CD4-positive, alpha-beta T cell treated with Interleukin-21 for 1 hour (primary cell): ENCODE measurements around the gene HDDC2.
"Not testable (repeated sequence)": the region's sequence is repeated elsewhere in the genome, so short reads cannot be mapped to it uniquely, and the experiment has no call there.

ENCODE experiments used
- DNase-seq: peaks from one replicate; pipeline ENCODE4 v3.0.0-alpha.2; 2020

Gene HDDC2

DNA sequence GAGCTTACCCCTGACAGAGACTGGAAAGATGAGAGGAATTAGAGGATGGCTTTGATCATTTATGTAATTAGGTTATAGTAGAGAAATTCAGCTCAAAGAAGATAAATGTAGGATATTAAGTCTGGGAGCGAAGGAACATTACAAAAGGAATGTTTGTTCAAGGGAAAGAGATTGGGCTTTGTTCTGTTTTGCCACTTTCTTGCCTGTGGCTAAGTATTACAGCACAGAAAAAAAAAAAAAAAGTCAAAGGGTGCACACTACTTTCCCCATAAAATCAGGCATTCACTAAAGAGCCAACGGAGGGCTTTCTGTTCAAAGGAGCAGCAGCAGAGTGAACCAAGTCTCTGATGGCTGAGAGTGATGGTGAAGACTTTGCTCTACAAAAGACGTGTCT is 5.0 kb upstream of the HDDC2 start:
- DNase-seq, result no peak

DNA sequence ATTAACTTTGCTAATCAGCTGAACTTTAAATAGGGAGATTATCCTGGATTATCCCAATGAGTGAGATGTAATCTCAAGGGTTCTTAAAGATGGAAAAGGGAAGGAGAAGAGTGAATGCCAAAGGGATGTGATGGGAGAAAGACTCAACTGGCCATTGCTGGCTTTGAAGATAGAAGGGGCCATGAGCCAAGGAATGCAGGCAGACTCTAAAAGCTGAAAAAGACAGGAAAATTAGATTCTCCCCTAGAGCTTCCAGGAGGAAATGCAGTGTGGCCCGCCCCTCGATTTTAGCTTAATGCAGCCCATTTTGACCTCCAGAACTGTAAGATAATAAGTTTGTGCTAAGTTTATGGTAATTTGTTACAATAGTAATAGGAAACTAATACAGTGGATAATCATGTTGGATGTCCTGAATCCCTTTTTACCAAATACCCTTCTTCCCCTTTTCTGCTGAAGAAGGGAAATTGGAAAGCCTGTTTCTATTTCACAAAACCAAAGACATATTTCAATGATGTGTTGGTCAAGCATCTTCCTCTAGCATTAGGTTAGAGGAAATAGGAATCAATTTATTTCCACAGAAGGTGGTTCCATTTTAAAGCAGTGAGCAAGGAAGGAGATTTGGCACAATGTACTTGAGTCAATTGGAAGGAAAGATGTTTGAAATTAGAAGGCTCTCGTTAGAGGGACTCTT is 3.3 kb upstream of the HDDC2 start:
- no peak for DNase-seq

DNA sequence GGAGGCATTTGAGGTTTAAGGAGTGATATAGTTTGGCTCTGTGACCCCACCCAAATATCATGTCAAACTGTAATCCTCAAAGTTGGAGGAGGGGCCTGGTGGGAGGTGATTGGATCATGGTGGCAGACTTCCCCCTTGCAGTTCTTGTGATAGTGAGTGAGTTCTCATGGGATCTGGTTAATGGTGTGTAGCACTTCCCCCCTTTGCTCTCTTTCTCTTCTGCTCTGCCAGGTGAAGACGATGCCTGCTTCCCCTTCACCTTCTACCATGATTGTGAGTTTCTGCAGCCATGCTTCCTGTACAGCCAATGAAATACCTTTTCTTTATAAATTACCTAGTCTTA is 1.7 kb upstream of the HDDC2 start:
- DNase-seq, result no peak

DNA sequence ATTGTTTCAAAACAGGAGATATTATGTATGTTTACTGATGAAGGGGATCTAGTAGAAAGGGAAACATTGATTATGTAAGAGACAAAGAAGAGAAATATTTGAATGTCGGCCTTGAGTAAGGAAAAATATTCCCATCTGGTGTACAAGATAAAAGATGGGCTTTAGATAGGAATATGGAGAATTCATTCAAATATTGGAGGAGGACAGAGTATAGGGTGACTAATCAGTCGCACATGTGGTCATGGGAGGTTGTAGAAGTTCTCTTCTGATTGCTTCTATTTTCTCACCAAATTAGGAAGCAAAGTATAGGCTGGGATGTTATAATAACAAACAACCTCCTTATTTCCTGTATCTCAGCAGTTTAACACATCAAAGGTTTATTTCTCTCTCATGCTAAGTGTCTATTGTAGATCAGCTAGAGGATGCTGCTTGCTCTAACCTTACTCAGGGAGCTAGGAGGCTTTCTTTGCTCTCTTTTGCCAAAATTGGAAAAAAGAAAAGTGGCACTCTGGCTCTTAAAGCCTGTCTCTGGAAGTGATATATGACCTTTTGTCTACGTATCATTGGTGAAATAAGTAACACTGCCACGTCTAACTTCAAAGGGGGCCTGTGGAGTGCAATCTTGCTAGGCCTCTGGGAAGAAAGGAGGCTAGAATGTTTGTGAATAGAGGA is 1.2 kb upstream of the HDDC2 start:
- peak; percentile 42 for DNase-seq

GRCh38 chr6:125300992-125301434 is 754 bp downstream of the HDDC2 start:
- no peak for DNase-seq

GRCh38 chr6:125299257-125299656 is 2.5 kb downstream of the HDDC2 start:
- peak; percentile 29 for DNase-seq

DNA sequence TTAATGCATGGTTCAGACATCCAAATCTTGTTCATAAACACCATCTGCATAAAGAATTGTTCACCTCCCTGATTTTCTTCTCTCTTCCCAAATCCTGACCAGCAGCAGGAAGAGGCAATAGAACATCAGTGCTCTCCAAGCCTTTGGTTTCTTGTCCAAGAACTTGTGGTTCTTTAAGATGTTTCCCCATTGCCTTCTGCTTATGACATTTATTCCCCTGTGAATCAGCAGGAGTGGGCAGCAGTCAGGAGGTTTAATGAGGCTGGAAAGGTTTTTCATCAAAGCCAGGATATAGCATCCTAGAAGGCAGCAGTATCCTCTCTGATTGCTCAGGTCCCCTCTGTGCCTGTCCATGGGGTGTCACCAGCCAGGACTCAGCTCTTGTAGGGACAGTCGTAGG is 5.3 kb downstream of the HDDC2 start:
- no peak for DNase-seq

DNA sequence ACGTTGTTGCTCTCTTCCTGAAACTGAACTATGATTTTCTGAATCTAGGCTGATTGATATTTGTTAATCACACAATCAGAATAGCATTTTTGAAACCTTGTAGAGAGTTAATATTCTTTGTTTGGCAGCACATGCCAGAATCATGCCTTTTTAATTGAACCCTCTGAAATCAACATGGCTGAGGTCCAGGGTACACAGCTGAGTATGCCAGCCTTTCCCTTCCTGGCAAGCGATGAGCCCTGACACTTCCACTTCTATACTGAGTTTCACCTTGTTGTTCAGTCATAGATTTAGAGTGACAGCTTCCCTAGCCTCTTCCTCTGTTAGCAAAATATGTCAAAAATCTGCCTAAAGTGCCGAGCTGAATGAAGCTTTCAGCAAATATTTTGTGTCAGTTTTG is 6.8 kb downstream of the HDDC2 start:
- no peak for DNase-seq

- DNase-seq, result no peak
Measured at GRCh38 chr6:125294036-125294435, 7.7 kb downstream of the HDDC2 start.

DNA sequence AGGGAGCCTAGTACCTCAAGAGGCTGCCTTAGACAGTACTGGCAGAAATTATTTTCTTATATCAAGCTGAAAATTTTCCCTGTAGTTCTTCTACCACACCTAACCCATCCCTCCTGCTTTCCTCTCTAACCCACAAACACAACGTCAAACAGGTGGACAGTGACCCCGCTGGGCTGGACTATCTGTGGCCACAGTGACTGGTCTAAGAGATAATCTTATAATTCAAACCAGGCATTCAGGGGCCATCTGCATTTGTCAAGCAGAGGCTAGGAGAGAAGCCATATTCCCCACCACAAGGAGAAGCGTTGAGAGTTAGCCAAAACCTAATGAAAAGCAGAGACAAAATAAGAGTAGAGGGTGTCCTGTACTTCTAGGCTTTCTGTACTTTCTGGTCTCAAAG is 8.2 kb downstream of the HDDC2 start:
- no peak for DNase-seq

GRCh38 chr6:125287718-125288117 is 14.0 kb downstream of the HDDC2 start:
- no peak for DNase-seq

DNA sequence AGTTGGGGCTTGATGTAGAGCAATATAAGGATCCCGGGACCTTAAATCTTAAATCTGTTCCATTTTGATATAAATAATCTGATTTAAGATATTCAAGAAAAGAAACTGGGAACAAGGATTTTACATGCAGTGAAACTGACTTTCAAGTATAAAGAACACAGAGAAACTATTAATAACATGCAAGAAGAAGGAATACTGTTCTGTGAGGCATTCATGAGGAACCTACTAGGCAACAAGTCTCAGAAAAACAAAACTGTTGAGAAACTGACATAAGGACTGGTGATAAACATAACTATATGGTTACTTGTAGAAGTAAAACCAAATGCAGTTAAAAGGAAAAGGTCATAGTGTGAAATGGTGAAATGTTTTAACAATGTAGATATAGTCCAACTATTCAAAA is 15.8 kb downstream of the HDDC2 start:
- DNase-seq, result no peak

DNA sequence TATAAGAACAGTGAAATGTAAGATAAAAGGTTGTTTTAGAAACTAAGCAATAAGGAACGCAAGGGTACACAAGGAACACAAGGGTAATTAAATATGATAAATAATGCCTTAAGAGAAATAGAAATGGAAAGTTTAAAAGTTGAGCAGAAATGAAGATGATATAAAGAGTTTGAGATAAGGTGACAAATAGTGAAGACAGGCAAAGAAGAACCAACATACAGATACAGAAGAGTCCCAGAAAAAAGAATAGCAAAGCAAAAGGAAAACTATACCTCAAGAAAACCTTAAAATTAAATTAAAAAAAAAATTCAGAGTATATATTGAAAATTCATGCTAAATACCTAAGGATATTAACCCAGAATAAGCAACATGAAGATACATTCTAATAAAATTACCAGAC is 16.4 kb downstream of the HDDC2 start:
- DNase-seq, result no peak

DNA sequence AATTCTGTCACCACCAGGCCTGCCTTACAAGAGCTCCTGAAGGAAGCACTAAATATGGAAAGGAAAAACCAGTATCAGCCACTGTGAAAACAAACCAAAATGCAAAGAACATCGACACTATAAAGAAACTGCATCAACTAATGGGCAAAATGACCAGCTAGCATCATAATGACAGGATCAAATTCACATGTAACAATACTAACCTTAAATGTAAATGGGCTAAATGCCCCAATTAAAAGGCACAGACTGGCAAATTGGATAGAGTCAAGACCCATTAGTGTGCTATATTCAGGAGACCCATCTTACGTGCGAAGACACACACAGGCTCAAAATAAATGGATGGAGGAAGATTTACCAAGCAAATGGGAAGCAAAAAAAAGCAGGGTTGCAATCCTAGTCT is 19.3 kb downstream of the HDDC2 start:
- DNase-seq, result not testable (repeated sequence)

- not testable (repeated sequence) for DNase-seq
Measured at GRCh38 chr6:125280370-125281035, 21.3 kb downstream of the HDDC2 start.

- no peak for DNase-seq
Measured at GRCh38 chr6:125279961-125280360, 21.8 kb downstream of the HDDC2 start.

- no peak for DNase-seq
Measured at GRCh38 chr6:125277838-125278237, 23.9 kb downstream of the HDDC2 start.

DNA sequence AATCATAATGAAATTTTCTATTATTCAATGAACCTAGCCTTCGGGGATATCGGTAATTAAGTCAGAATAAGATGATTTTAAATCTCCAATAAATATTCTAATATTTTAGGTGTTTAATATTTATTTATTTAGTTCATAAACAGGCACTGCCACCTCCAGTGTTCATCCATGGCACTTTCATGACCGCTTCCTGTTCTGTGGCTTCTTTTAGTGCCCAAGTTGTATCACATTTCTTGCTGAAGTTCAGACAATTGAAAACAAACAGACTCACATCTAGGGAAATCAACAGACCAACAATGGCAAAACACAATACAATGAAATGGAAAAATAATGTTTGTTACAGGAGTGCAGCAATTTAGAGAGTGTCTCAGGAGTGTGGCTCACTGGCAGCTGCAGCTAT is 26.0 kb downstream of the HDDC2 start:
- no peak for DNase-seq

GRCh38 chr6:125274935-125275334 is 26.8 kb downstream of the HDDC2 start:
- no peak for DNase-seq

DNA sequence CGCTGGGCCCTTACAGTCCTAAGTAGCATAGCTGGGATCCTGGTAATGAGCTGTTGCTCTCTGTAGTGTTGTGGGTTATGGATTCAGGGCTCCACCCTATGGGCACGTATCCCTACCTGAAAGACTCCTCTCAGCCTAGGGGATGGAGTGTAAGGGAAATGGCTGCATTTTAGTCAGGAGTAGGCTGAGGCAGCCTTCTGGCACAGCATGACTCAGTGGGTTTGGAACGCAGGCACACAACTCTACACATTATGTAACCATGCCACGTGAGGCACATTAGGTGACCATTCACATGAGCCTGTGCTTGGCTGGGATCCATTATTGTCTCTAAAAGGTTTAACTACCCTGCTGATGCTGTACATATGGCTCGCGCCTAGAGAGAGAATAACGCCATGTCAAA is 27.8 kb downstream of the HDDC2 start:
- no peak for DNase-seq

- no peak for DNase-seq
Measured at GRCh38 chr6:125273251-125273650, 28.5 kb downstream of the HDDC2 start.

DNA sequence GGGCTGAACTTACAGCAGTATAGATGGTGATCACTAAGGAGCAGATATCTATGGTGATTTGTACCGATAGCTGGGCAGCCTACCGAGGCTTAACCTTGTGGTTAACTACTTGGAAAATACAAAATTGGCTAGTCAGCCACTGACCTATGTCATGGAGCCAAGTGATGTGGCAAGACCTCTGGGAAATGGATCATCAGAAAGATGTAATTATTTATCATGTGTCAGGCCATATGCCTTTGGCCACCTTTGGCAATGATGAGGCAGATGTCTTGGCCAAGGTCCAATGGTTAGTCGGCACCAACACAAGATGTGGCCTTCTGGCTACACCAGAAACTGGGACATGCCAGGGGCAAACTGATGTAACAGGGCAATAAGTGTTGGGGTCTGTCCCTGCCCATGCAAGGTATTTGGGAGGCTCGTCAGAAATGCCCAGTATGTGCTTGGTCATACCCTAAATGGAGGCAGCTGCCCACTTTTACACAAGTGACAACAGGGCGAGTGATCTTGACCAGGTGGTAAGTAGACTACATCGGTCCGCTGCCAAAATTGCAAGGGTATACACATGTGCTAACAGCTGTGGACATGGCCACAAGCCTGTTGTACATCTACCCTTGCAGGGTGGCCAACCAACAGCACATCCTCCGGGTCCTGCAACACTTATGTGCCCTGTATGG is 30.1 kb downstream of the HDDC2 start:
- DNase-seq, result no peak

DNA sequence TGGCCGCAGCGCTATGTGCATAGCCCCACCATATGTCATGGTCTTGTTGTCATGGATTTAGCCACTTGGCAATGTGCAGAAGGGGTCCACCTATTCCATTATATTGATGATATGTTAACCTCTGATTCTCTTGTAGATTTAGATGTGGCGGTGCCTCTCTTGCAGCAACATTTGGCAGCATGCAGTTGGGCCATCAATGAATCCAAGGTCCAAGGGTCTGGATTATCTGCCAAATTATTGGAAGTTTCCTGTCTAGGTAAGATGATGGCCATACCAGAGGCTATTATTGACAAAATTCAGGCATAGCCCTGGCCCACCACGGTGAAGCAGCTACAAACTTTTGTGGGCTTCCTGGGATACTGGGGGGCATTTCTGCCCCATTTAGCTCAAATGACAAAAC is 31.4 kb downstream of the HDDC2 start:
- DNase-seq, result no peak
